ENCODE measurements around the gene MIPOL1. TPM values are rescaled to one million over a fixed set of nuclear protein-coding genes. Genes with fewer than 3 reads are reported as not detected.

Gene MIPOL1
- total and polyA plus RNA-seq, 7 experiments from 2014 or later: 0.12 to 0.69 (median 0.27) TPM; not detected in 4

DNA sequence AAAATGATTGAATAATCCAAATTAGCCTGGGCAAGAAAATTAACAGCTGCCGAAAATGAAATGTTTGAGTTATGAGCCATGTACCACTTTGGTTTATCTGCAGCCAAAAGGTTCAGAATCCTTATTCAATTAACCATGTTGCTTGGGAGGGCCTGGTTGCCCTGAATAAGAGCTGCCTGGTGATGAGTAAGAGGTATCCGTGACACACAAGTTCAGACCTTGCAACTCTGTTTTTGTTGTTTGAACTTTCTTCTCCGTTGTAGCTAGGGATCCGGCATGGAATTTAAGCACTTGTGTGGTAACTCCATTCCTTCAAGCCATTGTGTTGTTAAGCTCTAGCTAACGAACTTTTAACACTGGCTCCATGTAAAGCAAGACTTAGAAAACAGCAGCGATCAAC is 361.6 kb downstream of the MIPOL1 start:
- no peaks in the 10 kb centered on the region for H3K27me3 ChIP-seq (ENCODE audit: control insufficient read depth in 2 of 2, insufficient read depth in 2 of 2, low read length in 2 of 2)
- H3K4me1 Mint-ChIP-seq: no peaks in the 10 kb centered on the region
- H3K4me1 ChIP-seq (ENCODE audit: control insufficient read depth in 2 of 2, insufficient read depth in 2 of 2, low read length in 2 of 2): no peaks in the 10 kb centered on the region
- no peaks in the 10 kb centered on the region for H3K36me3 ChIP-seq (ENCODE audit: control insufficient read depth in 2 of 3, insufficient read depth in 3 of 3, low read length in 3 of 3)
- no peak overlapping the region for H3K27ac Mint-ChIP-seq
- intact Hi-C loops (cut with micrococcal nuclease): no loop called here
- CTCF ChIA-PET: no interaction called here
- peaks cover 1 to 19% (median 11%) of the 10 kb centered on the region in 11 donors for H3K9me3 Mint-ChIP-seq
- H3K4me3 ChIP-seq (ENCODE audit: low read length): no peak overlapping the region
- no peak overlapping the region for H3K4me3 Mint-ChIP-seq
- ATAC-seq (no peak), DNase-seq (no peak)
- no peak overlapping the region for H3K27ac ChIP-seq (ENCODE audit: low read depth, low read length)
- no peaks in the 10 kb centered on the region for H3K9me3 ChIP-seq (ENCODE audit: control insufficient read depth in 2 of 3, low read length in 3 of 3)
- POLR2A ChIA-PET: no interaction called here
- peaks cover 0 to 9% (median 4%) of the 10 kb centered on the region in 5 donors for H3K36me3 Mint-ChIP-seq
- peaks cover 0 to 5% (median 0%) of the 10 kb centered on the region in 5 donors for H3K27me3 Mint-ChIP-seq

DNA sequence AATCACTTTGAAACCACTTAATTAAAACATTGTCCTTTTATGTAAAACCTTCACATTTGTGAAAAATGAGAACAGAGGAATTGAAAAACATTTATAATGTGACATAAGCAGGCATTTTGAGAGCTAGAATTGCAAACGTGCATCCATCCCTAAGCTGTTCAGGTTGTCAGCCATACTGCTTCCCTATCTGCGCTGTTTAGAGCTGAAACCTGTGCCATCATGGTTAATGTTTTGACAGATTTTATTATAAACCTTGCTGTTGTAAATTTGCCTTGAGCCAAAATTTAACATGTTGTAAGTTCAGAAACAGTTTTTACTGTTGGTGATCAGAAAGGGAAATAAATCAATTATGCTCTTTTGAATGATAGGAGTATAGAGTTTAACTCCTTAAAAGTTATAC is 365.5 kb downstream of the MIPOL1 start:
- H3K36me3 Mint-ChIP-seq: no peaks in the 10 kb centered on the region
- no peak overlapping the region for H3K4me3 Mint-ChIP-seq
- peaks cover 0 to 5% (median 0%) of the 10 kb centered on the region in 11 donors for H3K9me3 Mint-ChIP-seq
- DNase-seq (no peak), ATAC-seq (no peak)
- Histone ChIP-seq H3K27me3 (ENCODE audit: control insufficient read depth in 2 of 2, insufficient read depth in 2 of 2, low read length in 2 of 2) (no peaks in the 10 kb centered on the region), H3K36me3 (ENCODE audit: control insufficient read depth in 2 of 3, insufficient read depth in 3 of 3, low read length in 3 of 3) (no peaks in the 10 kb centered on the region), H3K27ac (ENCODE audit: low read depth, low read length) (no peak overlapping the region), H3K4me3 (ENCODE audit: low read length) (no peak overlapping the region), H3K4me1 (ENCODE audit: control insufficient read depth in 2 of 2, insufficient read depth in 2 of 2, low read length in 2 of 2) (no peaks in the 10 kb centered on the region), H3K9me3 (ENCODE audit: control insufficient read depth in 2 of 3, low read length in 3 of 3) (no peaks in the 10 kb centered on the region)
- no peak overlapping the region for H3K27ac Mint-ChIP-seq
- intact Hi-C loops (cut with micrococcal nuclease): no loop called here
- ChIA-PET CTCF (no interaction called here), POLR2A (no interaction called here)
- peaks cover 0 to 5% (median 0%) of the 10 kb centered on the region in 5 donors for H3K27me3 Mint-ChIP-seq
- no peaks in the 10 kb centered on the region for H3K4me1 Mint-ChIP-seq

GRCh38 chr14:37565550-37565949 is 367.8 kb downstream of the MIPOL1 start:
- ATAC-seq (no peak), DNase-seq (no peak)
- H3K27ac Mint-ChIP-seq: no peak overlapping the region
- Histone ChIP-seq H3K27me3 (ENCODE audit: control insufficient read depth in 2 of 2, insufficient read depth in 2 of 2, low read length in 2 of 2) (no peaks in the 10 kb centered on the region), H3K4me1 (ENCODE audit: control insufficient read depth in 2 of 2, insufficient read depth in 2 of 2, low read length in 2 of 2) (no peaks in the 10 kb centered on the region), H3K36me3 (ENCODE audit: control insufficient read depth in 2 of 3, insufficient read depth in 3 of 3, low read length in 3 of 3) (no peaks in the 10 kb centered on the region), H3K27ac (ENCODE audit: low read depth, low read length) (no peak overlapping the region), H3K4me3 (ENCODE audit: low read length) (no peak overlapping the region), H3K9me3 (ENCODE audit: control insufficient read depth in 2 of 3, low read length in 3 of 3) (no peaks in the 10 kb centered on the region)
- H3K27me3 Mint-ChIP-seq: peaks cover 0 to 5% (median 0%) of the 10 kb centered on the region in 5 donors
- H3K36me3 Mint-ChIP-seq: no peaks in the 10 kb centered on the region
- intact Hi-C loops (cut with micrococcal nuclease): no loop called here
- H3K4me3 Mint-ChIP-seq: no peak overlapping the region
- peaks cover 0 to 5% (median 0%) of the 10 kb centered on the region in 11 donors for H3K9me3 Mint-ChIP-seq
- ChIA-PET CTCF (no interaction called here), POLR2A (no interaction called here)
- H3K4me1 Mint-ChIP-seq: no peaks in the 10 kb centered on the region

DNA sequence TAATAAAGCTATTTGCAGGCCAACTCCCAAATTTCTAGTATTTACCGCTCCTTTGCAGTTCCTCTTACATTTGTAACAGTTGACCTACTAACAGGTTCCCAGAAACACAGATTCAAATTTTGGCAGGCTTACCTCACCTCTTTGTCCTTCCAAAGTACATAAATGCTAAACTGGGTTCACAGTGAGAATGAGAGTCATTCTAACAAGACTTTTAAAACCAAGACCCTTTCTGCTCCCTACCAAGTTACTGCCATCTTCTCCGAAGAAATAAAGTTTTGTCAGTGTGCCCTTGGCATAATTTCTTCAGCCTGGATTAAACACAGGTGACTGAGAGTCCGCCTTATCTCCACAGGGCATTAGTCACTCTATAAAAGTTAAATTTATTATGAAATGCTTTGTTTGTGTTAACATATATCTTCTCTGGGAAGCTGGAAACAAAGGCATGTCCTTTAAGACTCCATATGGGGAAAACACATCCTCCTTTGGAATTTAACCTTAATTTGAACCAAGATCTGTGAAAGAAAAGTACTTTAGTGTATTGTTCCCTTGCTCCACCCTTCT is 369.2 kb downstream of the MIPOL1 start:
- H3K27ac ChIP-seq (ENCODE audit: low read depth, low read length): no peak overlapping the region
- intact Hi-C loops (cut with micrococcal nuclease): no loop called here
- H3K4me1 ChIP-seq (ENCODE audit: control insufficient read depth in 2 of 2, insufficient read depth in 2 of 2, low read length in 2 of 2): no peaks in the 10 kb centered on the region
- Mint-ChIP-seq H3K4me3 (no peak overlapping the region), H3K9me3 (peaks cover 0 to 11% (median 0%) of the 10 kb centered on the region in 11 donors), H3K27ac (no peak overlapping the region), H3K4me1 (peaks cover 0 to 2% (median 0%) of the 10 kb centered on the region in 7 donors), H3K27me3 (peaks cover 0 to 9% (median 4%) of the 10 kb centered on the region in 5 donors), H3K36me3 (no peaks in the 10 kb centered on the region)
- no peaks in the 10 kb centered on the region for H3K27me3 ChIP-seq (ENCODE audit: control insufficient read depth in 2 of 2, insufficient read depth in 2 of 2, low read length in 2 of 2)
- ChIA-PET CTCF (no interaction called here), POLR2A (no interaction called here)
- H3K9me3 ChIP-seq (ENCODE audit: control insufficient read depth in 2 of 3, low read length in 3 of 3): no peaks in the 10 kb centered on the region
- ATAC-seq (no peak), DNase-seq (no peak)
- H3K36me3 ChIP-seq (ENCODE audit: control insufficient read depth in 2 of 3, insufficient read depth in 3 of 3, low read length in 3 of 3): no peaks in the 10 kb centered on the region
- no peak overlapping the region for H3K4me3 ChIP-seq (ENCODE audit: low read length)

DNA sequence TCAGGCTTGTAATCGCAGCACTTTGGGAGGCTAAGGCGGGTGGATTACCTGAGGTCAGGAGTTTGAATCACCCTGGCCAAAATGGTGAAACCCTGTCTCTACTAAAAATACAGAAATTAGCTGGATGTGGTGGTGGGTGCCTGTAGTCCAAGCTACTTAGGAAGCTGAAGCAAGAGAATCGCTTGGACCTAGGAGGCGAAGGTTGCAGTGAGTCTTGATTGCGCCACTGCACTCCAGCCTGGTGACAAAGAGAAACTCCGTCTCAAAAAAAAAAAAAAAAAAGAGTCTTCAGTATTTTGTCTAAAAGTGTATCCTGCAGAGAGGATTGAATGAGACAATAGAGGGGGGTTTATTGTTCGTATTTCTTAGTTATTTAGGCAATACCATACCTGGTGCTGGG is 372.0 kb downstream of the MIPOL1 start:
- ChIA-PET POLR2A (no interaction called here), CTCF (no interaction called here)
- Histone ChIP-seq H3K4me1 (ENCODE audit: control insufficient read depth in 2 of 2, insufficient read depth in 2 of 2, low read length in 2 of 2) (no peaks in the 10 kb centered on the region), H3K9me3 (ENCODE audit: control insufficient read depth in 2 of 3, low read length in 3 of 3) (no peaks in the 10 kb centered on the region), H3K36me3 (ENCODE audit: control insufficient read depth in 2 of 3, insufficient read depth in 3 of 3, low read length in 3 of 3) (no peaks in the 10 kb centered on the region), H3K4me3 (ENCODE audit: low read length) (no peak overlapping the region), H3K27me3 (ENCODE audit: control insufficient read depth in 2 of 2, insufficient read depth in 2 of 2, low read length in 2 of 2) (no peaks in the 10 kb centered on the region), H3K27ac (ENCODE audit: low read depth, low read length) (no peak overlapping the region)
- intact Hi-C loops (cut with micrococcal nuclease): loop anchor here in 1 of 2 donors (10.0 kb wide), 1 partner anchor 865 kb away; no protein-coding TSS in a partner anchor
- no peak for ATAC-seq
- H3K27me3 Mint-ChIP-seq: peaks cover 0 to 17% (median 8%) of the 10 kb centered on the region in 5 donors
- peaks cover 0 to 2% (median 0%) of the 10 kb centered on the region in 7 donors for H3K4me1 Mint-ChIP-seq
- peaks cover 0 to 25% (median 3%) of the 10 kb centered on the region in 11 donors for H3K9me3 Mint-ChIP-seq
- H3K4me3 Mint-ChIP-seq: no peak overlapping the region
- no peaks in the 10 kb centered on the region for H3K36me3 Mint-ChIP-seq
- no peak overlapping the region for H3K27ac Mint-ChIP-seq
- no peak for DNase-seq

GRCh38 chr14:37571391-37571790 is 373.7 kb downstream of the MIPOL1 start:
- no peaks in the 10 kb centered on the region for H3K9me3 ChIP-seq (ENCODE audit: control insufficient read depth in 2 of 3, low read length in 3 of 3)
- Mint-ChIP-seq H3K27me3 (peaks cover 0 to 17% (median 8%) of the 10 kb centered on the region in 5 donors), H3K36me3 (no peaks in the 10 kb centered on the region), H3K4me1 (peaks cover 0 to 2% (median 0%) of the 10 kb centered on the region in 7 donors), H3K9me3 (peaks cover 0 to 29% (median 3%) of the 10 kb centered on the region in 11 donors), H3K27ac (no peak overlapping the region), H3K4me3 (no peak overlapping the region)
- no peak overlapping the region for H3K27ac ChIP-seq (ENCODE audit: low read depth, low read length)
- CTCF ChIA-PET: no interaction called here
- H3K4me3 ChIP-seq (ENCODE audit: low read length): no peak overlapping the region
- intact Hi-C loops (cut with micrococcal nuclease): loop anchor here in 1 of 2 donors (10.0 kb wide), 1 partner anchor 867 kb away; no protein-coding TSS in a partner anchor
- no peaks in the 10 kb centered on the region for H3K27me3 ChIP-seq (ENCODE audit: control insufficient read depth in 2 of 2, insufficient read depth in 2 of 2, low read length in 2 of 2)
- H3K36me3 ChIP-seq (ENCODE audit: control insufficient read depth in 2 of 3, insufficient read depth in 3 of 3, low read length in 3 of 3): no peaks in the 10 kb centered on the region
- POLR2A ChIA-PET: no interaction called here
- H3K4me1 ChIP-seq (ENCODE audit: control insufficient read depth in 2 of 2, insufficient read depth in 2 of 2, low read length in 2 of 2): no peaks in the 10 kb centered on the region
- DNase-seq (no peak), ATAC-seq (no peak)

DNA sequence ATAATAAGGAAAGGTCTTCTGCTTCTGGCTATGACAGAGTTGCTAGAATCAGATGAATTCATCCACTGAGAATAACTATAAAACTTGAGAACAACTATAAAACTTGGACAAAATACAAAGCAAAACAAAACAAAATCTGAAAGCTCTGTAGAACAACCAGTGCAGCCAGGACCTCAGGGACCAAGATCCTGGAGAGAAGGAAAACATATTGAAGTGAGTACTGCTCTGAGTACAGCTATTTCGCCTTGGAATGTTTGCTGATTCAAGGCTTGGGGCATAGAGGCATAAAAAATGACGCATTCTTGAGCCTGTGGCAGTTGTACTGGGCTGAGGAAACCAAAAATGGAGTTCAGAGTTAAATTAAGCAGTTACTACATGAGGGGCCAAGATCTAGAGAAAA is 375.6 kb downstream of the MIPOL1 start:
- ChIA-PET POLR2A (no interaction called here), CTCF (no interaction called here)
- peaks cover 0 to 18% (median 10%) of the 10 kb centered on the region in 5 donors for H3K27me3 Mint-ChIP-seq
- DNase-seq: no peak
- intact Hi-C loops (cut with micrococcal nuclease): loop anchor here in 1 of 2 donors (10.0 kb wide), 1 partner anchor 869 kb away; no protein-coding TSS in a partner anchor
- H3K9me3 Mint-ChIP-seq: peaks cover 0 to 31% (median 6%) of the 10 kb centered on the region in 11 donors
- Histone ChIP-seq H3K4me1 (ENCODE audit: control insufficient read depth in 2 of 2, insufficient read depth in 2 of 2, low read length in 2 of 2) (no peaks in the 10 kb centered on the region), H3K27ac (ENCODE audit: low read depth, low read length) (no peak overlapping the region), H3K27me3 (ENCODE audit: control insufficient read depth in 2 of 2, insufficient read depth in 2 of 2, low read length in 2 of 2) (no peaks in the 10 kb centered on the region), H3K4me3 (ENCODE audit: low read length) (no peak overlapping the region), H3K36me3 (ENCODE audit: control insufficient read depth in 2 of 3, insufficient read depth in 3 of 3, low read length in 3 of 3) (no peaks in the 10 kb centered on the region), H3K9me3 (ENCODE audit: control insufficient read depth in 2 of 3, low read length in 3 of 3) (no peaks in the 10 kb centered on the region)
- no peak overlapping the region for H3K4me3 Mint-ChIP-seq
- peaks cover 0 to 2% (median 0%) of the 10 kb centered on the region in 7 donors for H3K4me1 Mint-ChIP-seq
- H3K27ac Mint-ChIP-seq: no peak overlapping the region
- no peak for ATAC-seq
- no peaks in the 10 kb centered on the region for H3K36me3 Mint-ChIP-seq
